Right lobe of liver (tissue), 6 donors: ENCODE data around the gene MYO7B. TPM values are rescaled to one million over a fixed set of nuclear protein-coding genes. Genes with fewer than 3 reads are reported as not detected.

Experiments used
- ATAC-seq, 4 donors: fragments of 200-7000 bp; cut with Tn5 transposase; one replicate each; pipeline ENCODE4 v1.9.1; 2020; ENCODE audit warnings: mild to moderate bottlenecking in 4 of 4, moderate library complexity in 4 of 4
- DNase-seq, 3 donors: peaks; one replicate each; pipeline ENCODE4 v3.0.0-alpha.2; 2020
- H3K27ac ChIP-seq, 3 donors: fragments of 200-600 bp; one replicate each; pipeline ENCODE4 v1.8.0; 2022
- H3K27me3 ChIP-seq, 2 donors: fragments of 200-600 bp; one replicate each; pipeline ENCODE4 v1.8.0; 2022
- H3K36me3 ChIP-seq, 4 donors: fragments of 200-600 bp; sonication (generic) in 1 of 4; one replicate each; pipeline versions ENCODE4 v1.5.1 to v1.8.0; 2017 to 2022; ENCODE audit warnings: control low read depth in 1 of 4
- H3K4me1 ChIP-seq, 4 donors: fragments of 200-600 bp; sonication (generic) in 1 of 4; one replicate each; pipeline versions ENCODE4 v1.5.1 to v1.8.0; 2017 to 2022; ENCODE audit warnings: control low read depth in 1 of 4
- H3K4me3 ChIP-seq, 3 donors: fragments of 200-600 bp; one replicate each; pipeline ENCODE4 v1.8.0; 2022
- H3K9me3 ChIP-seq, 4 donors: fragments of 200-600 bp; sonication (generic) in 1 of 4; one replicate each; pipeline versions ENCODE4 v1.5.1 to v1.8.0; 2017 to 2022; ENCODE audit warnings: control low read depth in 1 of 4
- POLR2A ChIP-seq: fragments of 450-650 bp; IDR thresholded peaks from one replicate; pipeline ENCODE4 v1.6.1; 2017; ENCODE audit warnings: antibody characterized with exemption, mild to moderate bottlenecking
- WGBS: methylation state at CpG from one replicate; pipeline ENCODE4 v1.1.6; 2018; ENCODE audit warnings: low coverage, low lambda C conversion rate; ENCODE audit not compliant: insufficient coverage; ENCODE audit errors: missing lambda C conversion rate; 5-methylcytosine and 5-hydroxymethylcytosine counted together
- intact Hi-C, 2 donors: fragments of 100-400 bp; cut with DNase I; formaldehyde crosslinking; loops; one replicate each; pipeline versions ENCODE4 v1.11.2 to v1.14.1; 2022
- total RNA-seq, 6 experiments: library from RNA; depleted of rRNA in 2 of 6; stranded (reverse); fragments of >200 nt in 2 of 6; fragmentation: NEBNext Ultra II Directional in 3 of 6; extraction: Animal tissue kit (Norgen Biotek cat#: 25700) in 3 of 6; gene quantifications; one replicate each; pipeline versions ENCODE4 v1.1.0 to v1.2.4, GENCODE V29; 2016 to 2023
- TF ChIP-seq, protein P1 (sequence below), 4 donors: fragments of 200-600 bp in 3 of 4; fragments of 450-650 bp in 1 of 4; IDR thresholded peaks; one replicate each; pipeline versions ENCODE4 v1.5.1 to v1.8.0; 2016 to 2022; ENCODE audit warnings: antibody characterized with exemption in 4 of 4, mild to moderate bottlenecking in 2 of 4
- donor health status: DM: no; HTN: yes; CAD: no.
- donor health status: DM: no; HTN: no; CAD: no.
- donor health status: DM: no; HTN: no; CAD: no.
- donor health status: DM: no; HTN: yes; CAD: no.
- donor health status: DM: no; HTN: yes; CAD: no.

MYO7B gene
- total RNA-seq, 6 experiments from 2014 or later: 0.21 to 2.7 (median 0.37) TPM; not detected in 1

DNA sequence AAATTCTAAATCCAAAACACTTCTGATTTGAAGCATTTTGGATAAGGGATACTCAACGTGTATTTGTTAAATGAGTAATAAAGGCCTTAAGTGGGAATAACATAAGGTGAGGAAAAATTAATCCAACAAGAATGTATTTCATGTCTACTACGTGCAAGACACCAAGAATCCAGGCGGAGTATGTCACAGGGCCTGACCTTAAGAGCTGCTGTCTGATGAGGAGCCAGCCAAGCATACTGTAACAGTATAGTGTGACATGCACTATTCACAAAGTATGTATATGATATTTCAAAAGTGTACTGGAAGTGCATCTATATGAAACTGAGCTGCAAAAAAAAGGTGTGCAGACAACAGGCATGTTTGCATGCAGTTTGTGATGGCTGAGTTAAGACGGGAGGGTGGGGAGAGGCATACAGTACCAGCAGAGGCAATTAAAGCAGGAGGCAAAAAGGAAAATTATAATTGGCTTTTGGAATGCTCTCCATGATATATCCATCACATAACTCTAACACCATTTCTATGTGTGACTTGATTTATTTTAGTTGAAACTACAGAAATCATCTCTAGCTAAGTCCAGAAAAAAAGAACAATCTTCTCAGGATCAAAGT is 27.4 kb upstream of the MYO7B start:
- peaks cover 8 to 26% (median 15%) of the 10 kb centered on the region in 4 donors for H3K36me3 ChIP-seq
- H3K4me1 ChIP-seq: peaks cover 0 to 26% (median 6%) of the 10 kb centered on the region in 4 donors
- H3K4me3 ChIP-seq: no peak overlapping the region
- TF ChIP-seq POLR2A: no peak
- TF ChIP-seq, protein P1, sequence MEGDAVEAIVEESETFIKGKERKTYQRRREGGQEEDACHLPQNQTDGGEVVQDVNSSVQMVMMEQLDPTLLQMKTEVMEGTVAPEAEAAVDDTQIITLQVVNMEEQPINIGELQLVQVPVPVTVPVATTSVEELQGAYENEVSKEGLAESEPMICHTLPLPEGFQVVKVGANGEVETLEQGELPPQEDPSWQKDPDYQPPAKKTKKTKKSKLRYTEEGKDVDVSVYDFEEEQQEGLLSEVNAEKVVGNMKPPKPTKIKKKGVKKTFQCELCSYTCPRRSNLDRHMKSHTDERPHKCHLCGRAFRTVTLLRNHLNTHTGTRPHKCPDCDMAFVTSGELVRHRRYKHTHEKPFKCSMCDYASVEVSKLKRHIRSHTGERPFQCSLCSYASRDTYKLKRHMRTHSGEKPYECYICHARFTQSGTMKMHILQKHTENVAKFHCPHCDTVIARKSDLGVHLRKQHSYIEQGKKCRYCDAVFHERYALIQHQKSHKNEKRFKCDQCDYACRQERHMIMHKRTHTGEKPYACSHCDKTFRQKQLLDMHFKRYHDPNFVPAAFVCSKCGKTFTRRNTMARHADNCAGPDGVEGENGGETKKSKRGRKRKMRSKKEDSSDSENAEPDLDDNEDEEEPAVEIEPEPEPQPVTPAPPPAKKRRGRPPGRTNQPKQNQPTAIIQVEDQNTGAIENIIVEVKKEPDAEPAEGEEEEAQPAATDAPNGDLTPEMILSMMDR (IDR thresholded peaks at IDR 0.05): no peak
- H3K27me3 ChIP-seq: no peaks in the 10 kb centered on the region
- H3K9me3 ChIP-seq: no peaks in the 10 kb centered on the region
- ATAC-seq: no peak
- H3K27ac ChIP-seq: peak overlapping the region in 1 of 3 donors; percentile 25
- 83% methylated on average over 4 of the region's 4 CpGs for WGBS
- no peak for DNase-seq
- intact Hi-C loops: no loop called here

DNA sequence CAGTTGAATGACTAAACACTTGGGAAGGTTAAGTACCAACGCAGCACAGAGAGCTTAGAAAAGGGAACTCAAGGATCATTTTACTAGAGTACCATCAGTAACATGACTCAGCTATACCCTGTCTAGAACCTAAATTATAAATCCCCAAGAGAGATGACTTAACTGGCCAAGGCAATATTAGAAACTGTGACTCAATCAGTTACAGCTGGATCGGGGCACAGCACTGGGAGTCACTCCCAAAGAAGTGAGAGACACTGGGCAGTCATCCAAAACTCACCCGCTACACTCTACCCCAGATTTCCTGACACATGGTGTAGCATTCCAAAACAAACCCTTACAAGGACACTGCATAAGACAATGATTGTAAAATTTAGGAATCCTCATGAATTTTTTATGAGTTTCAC is 26.9 kb upstream of the MYO7B start:
- Histone ChIP-seq H3K4me3 (no peak overlapping the region), H3K27me3 (no peaks in the 10 kb centered on the region), H3K36me3 (peaks cover 7 to 21% (median 12%) of the 10 kb centered on the region in 4 donors), H3K9me3 (no peaks in the 10 kb centered on the region), H3K27ac (peak overlapping the region in 1 of 3 donors; percentile 25), H3K4me1 (peaks cover 0 to 26% (median 6%) of the 10 kb centered on the region in 4 donors)
- no peak for TF ChIP-seq POLR2A
- TF ChIP-seq, protein P1 (IDR thresholded peaks at IDR 0.05): no peak
- peak; percentile 97 to 99 (median 98) for ATAC-seq
- WGBS: 15% methylated on average over 3 of the region's 3 CpGs
- intact Hi-C loops: no loop called here
- DNase-seq: peak; percentile 65 to 85 (median 66)

DNA sequence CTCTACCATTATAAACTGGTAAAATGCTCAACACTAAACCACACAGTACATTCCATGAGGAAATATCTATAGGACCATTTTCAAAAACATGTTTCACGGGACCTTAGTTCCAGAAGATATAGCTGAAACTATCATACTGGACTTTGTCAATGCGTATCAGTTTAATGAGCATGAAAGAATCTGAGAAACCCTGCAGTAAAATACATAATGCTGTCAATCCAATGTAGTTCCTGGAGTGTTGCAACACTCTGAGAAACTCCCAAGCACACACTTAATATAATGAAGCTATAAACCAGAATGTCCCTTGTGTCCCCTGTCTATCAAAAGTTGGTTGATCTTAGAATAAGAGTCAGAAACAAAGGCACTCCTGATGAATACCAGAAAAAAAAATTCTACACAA is 25.4 kb upstream of the MYO7B start:
- WGBS: 94% methylated on average over 2 of the region's 2 CpGs
- ATAC-seq: no peak

DNA sequence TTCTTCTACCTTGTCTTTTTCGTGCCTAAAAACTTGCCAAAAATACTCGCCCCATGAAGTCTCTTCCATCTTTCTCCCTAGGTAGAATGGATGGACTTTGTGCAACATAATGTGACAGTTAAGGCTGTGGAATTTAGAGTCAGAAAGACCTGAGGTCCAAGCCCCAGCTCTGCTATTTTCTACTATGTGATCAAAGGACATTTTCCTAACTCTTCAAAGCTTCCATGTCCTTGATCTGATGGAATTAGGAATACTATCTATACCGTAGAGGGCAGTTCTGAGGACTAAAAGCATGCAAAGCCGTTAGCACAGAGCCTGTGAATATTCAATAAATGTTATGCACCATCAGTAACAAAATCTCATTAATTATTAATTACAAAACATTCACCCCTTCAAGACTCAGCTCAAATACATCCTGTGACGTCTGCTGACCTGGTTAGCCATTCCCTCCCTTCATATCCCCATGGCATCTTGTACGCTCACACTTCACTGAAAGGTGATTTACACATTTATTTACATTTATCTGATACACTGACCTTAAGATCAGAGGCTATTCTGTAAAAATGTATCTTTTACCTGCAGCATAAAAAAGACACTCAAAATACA is 24.3 kb upstream of the MYO7B start:
- ATAC-seq: no peak
- DNase-seq: no peak
- intact Hi-C loops: no loop called here
- WGBS: 77% methylated on average over 6 of the region's 6 CpGs
- Histone ChIP-seq H3K36me3 (peaks cover 0 to 12% (median 0%) of the 10 kb centered on the region in 4 donors), H3K27me3 (no peaks in the 10 kb centered on the region), H3K27ac (no peak overlapping the region), H3K4me1 (peaks cover 0 to 26% (median 6%) of the 10 kb centered on the region in 4 donors), H3K9me3 (no peaks in the 10 kb centered on the region), H3K4me3 (no peak overlapping the region)
- no peak for TF ChIP-seq POLR2A
- TF ChIP-seq, protein P1 (IDR thresholded peaks at IDR 0.05): no peak

More for the DNA sequence above, 25.4 kb upstream of the MYO7B start:
- H3K4me1 ChIP-seq: peaks cover 0 to 26% (median 6%) of the 10 kb centered on the region in 4 donors
- H3K27me3 ChIP-seq: no peaks in the 10 kb centered on the region
- intact Hi-C loops: no loop called here
- peaks cover under 1 to 18% (median 4%) of the 10 kb centered on the region in 4 donors for H3K36me3 ChIP-seq
- H3K4me3 ChIP-seq: no peak overlapping the region
- H3K27ac ChIP-seq: no peak overlapping the region
- DNase-seq: no peak
- TF ChIP-seq POLR2A: no peak
- TF ChIP-seq, protein P1 (IDR thresholded peaks at IDR 0.05): no peak
- no peaks in the 10 kb centered on the region for H3K9me3 ChIP-seq
